Mucosa of descending colon (tissue), 3 donors: ENCODE results near the gene PSMB1. TPM values are rescaled to one million over a fixed set of nuclear protein-coding genes. Genes with fewer than 3 reads are reported as not detected.

Experiments
- ATAC-seq: fragments of 200-7000 bp; cut with Tn5 transposase; one replicate; pipeline ENCODE4 v1.9.1; 2020; ENCODE audit warnings: mild to moderate bottlenecking, moderate library complexity
- DNase-seq, 3 donors: peaks; one replicate each; pipeline ENCODE4 v3.0.0-alpha.2; 2020
- H3K36me3 ChIP-seq: fragments of 200-600 bp; one replicate; pipeline ENCODE4 v1.8.0; 2021; ENCODE audit warnings: low read depth, mild to moderate bottlenecking
- H3K4me1 ChIP-seq: fragments of 200-600 bp; one replicate; pipeline ENCODE4 v1.8.0; 2021; ENCODE audit warnings: low read depth, mild to moderate bottlenecking
- H3K4me3 ChIP-seq: fragments of 200-600 bp; one replicate; pipeline ENCODE4 v1.8.0; 2021; ENCODE audit warnings: mild to moderate bottlenecking
- H3K9me3 ChIP-seq: fragments of 200-600 bp; one replicate; pipeline ENCODE4 v1.8.0; 2021; ENCODE audit warnings: mild to moderate bottlenecking
- intact Hi-C, 2 donors: fragments of 100-400 bp; cut with DNase I in 1 of 2; cut with micrococcal nuclease in 1 of 2; formaldehyde crosslinking; loops; one replicate each; pipeline versions ENCODE4 v1.11.0 to v1.11.1; 2022; cut with DNase I, micrococcal nuclease
- total RNA-seq, 3 donors: library from RNA; stranded (reverse); fragmentation: NEBNext Ultra II Directional in 2 of 3; extraction: Animal tissue kit (Norgen Biotek cat#: 25700) in 2 of 3; gene quantifications; one replicate each; pipeline versions ENCODE4 v1.2.1 to v1.2.4, GENCODE V29; 2021 to 2023
- TF ChIP-seq, protein P1 (sequence below): fragments of 200-600 bp; IDR thresholded peaks from one replicate; pipeline ENCODE4 v1.8.0; 2022; ENCODE audit warnings: antibody characterized with exemption, mild to moderate bottlenecking
- donor health status: DM: no; HTN: no; CAD: no; lungs with moderate emphysema.
- donor health status: DM: no; HTN: no; CAD: no.
- donor health status: DM: no; HTN: yes; CAD: no.

Gene PSMB1
- total RNA-seq, 3 donors from 2014 or later: 107 to 150 (median 124) TPM

DNA sequence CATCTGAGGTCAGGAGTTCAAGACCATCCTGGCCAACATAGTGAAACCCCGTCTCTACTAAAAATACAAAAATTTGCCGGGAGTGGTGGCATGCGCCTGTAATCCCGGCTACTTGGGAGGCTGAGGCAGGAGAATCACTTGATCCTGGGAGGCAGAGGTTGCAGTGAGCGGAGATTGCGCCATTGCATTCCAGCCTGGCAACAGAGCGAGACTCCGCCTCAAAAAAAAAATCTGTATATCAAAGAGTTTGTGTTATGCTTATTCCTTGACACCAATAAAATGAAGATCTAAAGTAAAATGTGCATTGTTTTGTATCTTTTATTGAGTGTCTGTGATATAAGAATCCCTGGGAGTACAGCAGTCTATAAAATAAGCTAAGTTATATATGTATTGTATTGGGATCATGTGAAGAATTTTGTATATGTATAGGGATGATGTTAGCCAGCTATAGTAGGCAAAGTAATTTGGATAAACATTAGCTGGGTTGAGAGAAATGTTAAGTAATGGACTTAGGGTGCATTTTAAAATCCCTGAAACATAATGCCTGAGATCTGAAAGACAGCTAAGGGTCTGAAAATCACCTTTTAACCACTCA lies 11.9 kb upstream of the PSMB1 start:
- Histone ChIP-seq H3K4me3 (no peak overlapping the region), H3K36me3 (peaks cover 17% of the 10 kb centered on the region), H3K9me3 (no peaks in the 10 kb centered on the region), H3K4me1 (no peaks in the 10 kb centered on the region)
- DNase-seq (no peak), ATAC-seq (no peak)
- intact Hi-C loops: no loop called here
- TF ChIP-seq, protein P1, sequence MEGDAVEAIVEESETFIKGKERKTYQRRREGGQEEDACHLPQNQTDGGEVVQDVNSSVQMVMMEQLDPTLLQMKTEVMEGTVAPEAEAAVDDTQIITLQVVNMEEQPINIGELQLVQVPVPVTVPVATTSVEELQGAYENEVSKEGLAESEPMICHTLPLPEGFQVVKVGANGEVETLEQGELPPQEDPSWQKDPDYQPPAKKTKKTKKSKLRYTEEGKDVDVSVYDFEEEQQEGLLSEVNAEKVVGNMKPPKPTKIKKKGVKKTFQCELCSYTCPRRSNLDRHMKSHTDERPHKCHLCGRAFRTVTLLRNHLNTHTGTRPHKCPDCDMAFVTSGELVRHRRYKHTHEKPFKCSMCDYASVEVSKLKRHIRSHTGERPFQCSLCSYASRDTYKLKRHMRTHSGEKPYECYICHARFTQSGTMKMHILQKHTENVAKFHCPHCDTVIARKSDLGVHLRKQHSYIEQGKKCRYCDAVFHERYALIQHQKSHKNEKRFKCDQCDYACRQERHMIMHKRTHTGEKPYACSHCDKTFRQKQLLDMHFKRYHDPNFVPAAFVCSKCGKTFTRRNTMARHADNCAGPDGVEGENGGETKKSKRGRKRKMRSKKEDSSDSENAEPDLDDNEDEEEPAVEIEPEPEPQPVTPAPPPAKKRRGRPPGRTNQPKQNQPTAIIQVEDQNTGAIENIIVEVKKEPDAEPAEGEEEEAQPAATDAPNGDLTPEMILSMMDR: no peak

DNA sequence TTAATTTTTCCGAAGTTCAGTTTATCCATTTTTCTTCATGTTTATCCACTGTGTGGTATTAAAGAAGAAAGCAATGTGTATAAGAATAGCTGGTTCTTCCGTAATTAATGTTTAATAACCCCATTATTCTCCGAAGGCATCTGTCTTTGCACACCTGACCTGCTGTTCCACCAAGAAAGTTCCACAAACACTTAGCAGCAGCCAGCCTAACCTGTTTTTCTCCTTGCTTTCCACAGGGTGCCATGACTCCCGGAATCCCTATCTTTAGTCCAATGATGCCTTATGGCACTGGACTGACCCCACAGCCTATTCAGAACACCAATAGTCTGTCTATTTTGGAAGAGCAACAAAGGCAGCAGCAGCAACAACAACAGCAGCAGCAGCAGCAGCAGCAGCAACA lies 8.4 kb upstream of the PSMB1 start:
- no peak for ATAC-seq
- intact Hi-C loops: no loop called here
- H3K9me3 ChIP-seq: no peaks in the 10 kb centered on the region
- no peak for DNase-seq
- H3K36me3 ChIP-seq: peaks cover 8% of the 10 kb centered on the region
- no peaks in the 10 kb centered on the region for H3K4me1 ChIP-seq
- TF ChIP-seq, protein P1: no peak
- H3K4me3 ChIP-seq: no peak overlapping the region

DNA sequence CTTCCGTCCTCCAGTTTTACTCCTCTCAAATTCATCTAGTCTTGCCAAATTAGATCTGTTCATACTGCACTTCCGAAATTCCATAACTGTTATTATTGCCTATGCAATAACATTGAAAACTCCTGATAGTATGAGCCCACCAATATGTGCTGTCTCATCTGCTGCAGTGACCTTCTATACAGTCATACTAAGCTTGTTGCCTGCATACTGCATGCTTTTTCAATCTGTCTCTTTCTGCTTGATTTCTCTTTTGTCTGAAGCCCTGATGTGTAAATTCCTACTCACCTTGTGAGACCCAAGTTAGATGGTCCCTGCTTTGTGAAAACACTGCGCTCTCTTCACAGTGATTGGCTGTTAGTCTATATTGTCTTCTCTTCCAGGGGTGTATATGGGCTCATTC lies 2.2 kb upstream of the PSMB1 start:
- intact Hi-C loops: no loop called here
- no peak for DNase-seq
- H3K9me3 ChIP-seq: no peaks in the 10 kb centered on the region
- no peaks in the 10 kb centered on the region for H3K36me3 ChIP-seq
- ATAC-seq: no peak
- TF ChIP-seq, protein P1: no peak
- peaks cover 30% of the 10 kb centered on the region for H3K4me1 ChIP-seq
- H3K4me3 ChIP-seq: no peak overlapping the region

DNA sequence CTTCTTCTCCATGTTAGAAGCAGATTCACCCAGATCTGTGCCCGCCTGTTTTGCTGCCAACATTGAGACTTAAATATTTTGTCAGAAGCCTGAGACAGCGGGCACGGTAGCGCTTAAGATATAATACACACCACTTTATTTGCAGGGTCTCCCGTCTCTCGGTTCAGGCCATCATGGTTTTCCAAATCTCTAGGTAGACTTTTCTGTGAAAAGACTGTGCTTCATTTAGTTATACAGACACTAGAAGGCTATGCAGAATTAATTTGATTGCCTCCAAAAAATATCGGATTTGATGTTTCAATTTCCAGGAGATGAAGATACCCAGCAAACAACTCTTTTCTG lies 1.7 kb upstream of the PSMB1 start:
- Histone ChIP-seq H3K36me3 (no peaks in the 10 kb centered on the region), H3K4me1 (peaks cover 30% of the 10 kb centered on the region), H3K4me3 (peak overlapping the region; percentile 87), H3K9me3 (no peaks in the 10 kb centered on the region)
- DNase-seq (no peak), ATAC-seq (no peak)
- intact Hi-C loops: no loop called here
- TF ChIP-seq, protein P1: no peak

DNA sequence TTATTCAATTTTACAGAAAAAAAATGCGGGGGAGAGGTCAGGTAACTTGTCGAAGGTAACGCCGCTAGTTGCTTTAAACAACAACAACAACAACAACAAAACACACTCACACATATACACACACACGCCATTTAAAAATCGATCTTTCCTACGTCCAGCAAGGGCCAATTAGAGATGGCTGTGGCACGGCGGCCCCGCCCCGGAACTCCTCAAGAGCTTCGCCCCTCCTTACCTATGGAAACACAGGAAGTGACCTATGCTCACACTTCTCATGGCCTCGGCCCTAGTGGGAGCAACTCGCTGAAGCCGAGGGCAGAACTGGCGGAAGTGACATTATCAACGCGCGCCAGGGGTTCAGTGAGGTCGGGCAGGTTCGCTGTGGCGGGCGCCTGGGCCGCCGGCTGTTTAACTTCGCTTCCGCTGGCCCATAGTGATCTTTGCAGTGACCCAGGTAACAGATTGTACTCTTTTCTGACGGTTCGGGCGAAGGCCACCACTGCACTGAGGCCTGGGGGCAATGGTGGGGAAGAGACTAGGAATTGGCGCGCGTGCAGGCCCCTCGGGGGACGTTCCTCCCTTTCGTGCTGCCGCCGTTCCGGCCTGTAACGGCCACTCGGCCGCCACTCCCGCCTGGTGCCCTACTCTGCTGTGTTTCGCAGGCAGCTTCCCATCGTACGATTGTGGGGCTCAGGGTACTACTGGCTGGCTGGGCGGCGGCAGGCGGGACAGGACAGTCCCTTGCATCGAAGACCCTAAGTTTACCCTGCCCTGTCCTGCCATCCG lies 1.1 kb upstream of the PSMB1 start, which contains the start of gene TBP:
TSS of gene TBP (plus strand) at position 357 of the 783 bp plus-strand sequence. CDS start 2,661 bp downstream, outside the sequence.
- DNase-seq (peak; percentile 97 to 99 (median 99)), ATAC-seq (peak; percentile 96)
- H3K4me3 ChIP-seq: peak within 1 kb of the TSS; percentile 87
- intact Hi-C loops: no loop called here
- TF ChIP-seq, protein P1: no peak
- peaks cover 30% of the 10 kb centered on the region for H3K4me1 ChIP-seq
- no peaks in the 10 kb centered on the region for H3K36me3 ChIP-seq
- H3K9me3 ChIP-seq: no peaks in the 10 kb centered on the region
